ENCODE results near the gene LRCH4.
"Not testable (repeated sequence)": the region's sequence is repeated elsewhere in the genome, so short reads cannot be mapped to it uniquely, and the experiment has no call there.

Gene LRCH4

GRCh38 chr7:100543586-100543985 lies 42.3 kb downstream of the LRCH4 start:
- no peak overlapping the region for H3K4me3 ChIP-seq
- no peak overlapping the region for H3K4me2 ChIP-seq
- no peaks in the 10 kb centered on the region; a peak in 1 of 22 replicates for H4K20me1 ChIP-seq
- H3K9me3 ChIP-seq (replicated peaks in 1 of 11): no peaks in the 10 kb centered on the region
- H3K36me3 ChIP-seq: no peaks in the 10 kb centered on the region; a peak in 2 of 22 replicates
- TF ChIP-seq Cebpa-rat (IDR thresholded peaks at IDR 0.05): no peak
- H3K27me3 ChIP-seq: no peaks in the 10 kb centered on the region
- no peak overlapping the region for H3K27ac ChIP-seq
- peaks cover 46 to 61% (median 53%) of the 10 kb centered on the region in 10 experiments for H3K4me1 ChIP-seq
- H3K9ac ChIP-seq: no peak overlapping the region

- not testable (repeated sequence) for H3K9me3 ChIP-seq (replicated peaks in 1 of 11); H3K36me3 ChIP-seq; H3K9ac ChIP-seq; H3K4me3 ChIP-seq; H4K20me1 ChIP-seq; H3K27me3 ChIP-seq; H3K27ac ChIP-seq
- peaks cover 29 to 46% (median 36%) of the 10 kb centered on the region in 10 experiments for H3K4me1 ChIP-seq
- peak overlapping the region in 5 of 11 experiments; percentile 8 to 100 (median 86); a peak in 3 of 22 replicates for H3K4me2 ChIP-seq
These were observed 44.6 kb downstream of the LRCH4 start for GRCh38 chr7:100541309-100541708.

- H3K36me3 ChIP-seq: no peaks in the 10 kb centered on the region
These were observed 45.7 kb downstream of the LRCH4 start for GRCh38 chr7:100540073-100540723.

DNA sequence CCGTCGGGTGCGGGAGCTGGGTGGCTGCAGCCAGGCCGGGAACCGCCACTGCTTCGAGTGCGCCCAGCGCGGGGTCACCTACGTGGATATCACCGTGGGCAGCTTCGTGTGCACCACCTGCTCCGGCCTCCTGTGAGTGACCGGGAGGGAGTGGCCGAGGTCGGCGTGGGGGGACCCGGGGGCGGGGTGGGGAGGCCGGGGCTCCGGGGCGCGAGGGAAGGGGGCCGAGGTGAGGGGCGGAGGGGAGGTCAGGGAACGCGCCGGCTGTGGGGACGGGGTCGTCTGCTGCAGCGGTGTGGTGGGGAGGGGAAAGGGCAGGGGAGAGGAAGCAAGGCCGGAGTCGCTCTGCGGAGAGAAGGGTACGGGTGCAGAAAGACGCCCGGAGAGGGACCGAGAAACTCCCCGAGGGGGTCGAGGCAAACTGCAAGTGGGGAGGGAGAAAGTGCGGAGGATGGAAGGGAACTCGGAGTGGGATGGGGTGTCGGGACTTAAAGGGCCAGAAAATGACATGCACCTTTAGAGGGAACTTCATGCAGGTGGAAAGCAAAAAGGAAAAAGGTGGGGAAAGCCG lies 46.4 kb downstream of the LRCH4 start:
- Histone ChIP-seq H3K36me3 (no peaks in the 10 kb centered on the region), H3K9ac (peak overlapping the region; percentile 59 to 82 (median 75)), H3K4me3 (peak overlapping the region; percentile 66 to 87 (median 75)), H3K9me3 (replicated peaks in 1 of 11) (no peaks in the 10 kb centered on the region), H3K27me3 (no peaks in the 10 kb centered on the region), H4K20me1 (no peaks in the 10 kb centered on the region; a peak in 1 of 22 replicates), H3K27ac (peak overlapping the region in 4 of 11 experiments; percentile 46 to 65 (median 58); a peak in 5 of 22 replicates), H3K4me2 (peak overlapping the region; percentile 77 to 100 (median 97)), H3K4me1 (peaks cover 12 to 29% (median 19%) of the 10 kb centered on the region in 10 experiments)
- no peak for TF ChIP-seq Cebpa-rat (IDR thresholded peaks at IDR 0.05)

More at GRCh38 chr7:100540073-100540723, 45.7 kb downstream of the LRCH4 start:
- Histone ChIP-seq H3K27ac (no peak overlapping the region), H3K27me3 (no peaks in the 10 kb centered on the region), H3K4me3 (peak overlapping the region; percentile 66 to 87 (median 75)), H3K9me3 (replicated peaks in 1 of 11) (no peaks in the 10 kb centered on the region), H3K9ac (peak overlapping the region; percentile 41 to 82 (median 72); a peak in 20 of 22 replicates), H4K20me1 (no peaks in the 10 kb centered on the region; a peak in 1 of 22 replicates), H3K4me2 (peak overlapping the region; percentile 77 to 100 (median 97)), H3K4me1 (peaks cover 18 to 35% (median 25%) of the 10 kb centered on the region in 10 experiments)
- no peak for TF ChIP-seq Cebpa-rat (IDR thresholded peaks at IDR 0.05)

DNA sequence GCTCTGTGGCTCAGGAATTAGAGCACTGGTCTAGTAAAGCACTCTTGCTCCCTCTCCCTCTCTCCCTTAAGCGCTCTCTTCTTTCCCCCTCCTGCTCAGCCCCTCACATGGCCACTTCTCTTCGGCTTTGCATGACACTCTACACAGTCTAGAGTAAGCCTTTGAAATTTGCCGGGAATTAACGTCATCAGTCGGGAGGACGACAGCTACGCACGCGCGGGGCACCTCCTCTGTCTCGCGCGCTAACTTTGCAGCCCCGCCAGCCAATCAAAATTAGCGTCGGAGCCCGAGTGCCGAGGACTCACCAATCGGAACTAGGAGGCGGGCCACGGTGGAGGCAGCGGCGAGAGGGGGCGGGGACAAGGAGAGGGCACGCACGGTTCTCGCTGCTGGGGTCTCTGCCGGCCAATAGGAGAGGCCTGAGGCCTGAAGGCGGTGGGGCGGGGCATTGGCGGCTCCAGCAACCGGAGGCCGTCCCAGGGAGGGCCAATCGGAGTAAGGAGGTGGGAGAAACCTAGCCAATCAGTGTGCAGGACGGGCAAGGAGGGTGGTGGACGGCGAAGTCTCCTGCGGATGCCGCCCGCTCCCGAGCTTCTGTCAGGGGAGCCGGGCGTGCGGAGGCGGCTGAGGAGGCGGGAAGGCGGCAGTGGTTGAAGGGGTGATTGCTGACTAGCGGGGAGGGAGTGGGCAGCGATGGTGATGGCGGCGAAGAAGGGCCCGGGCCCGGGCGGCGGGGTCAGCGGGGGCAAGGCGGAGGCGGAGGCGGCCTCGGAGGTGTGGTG lies 47.1 kb downstream of the LRCH4 start, which contains the start of gene AGFG2:
TSS of gene AGFG2 (plus strand) at position 550 of the 782 bp plus-strand sequence. CDS start at position 694, 144 bp downstream.
- Histone ChIP-seq H3K27ac (peak within 1 kb of the TSS in 4 of 11 experiments; percentile 46 to 65 (median 58); a peak in 6 of 22 replicates), H3K4me3 (peak within 1 kb of the TSS; percentile 66 to 87 (median 75)), H3K27me3 (no peaks in the 10 kb centered on the region)

GRCh38 chr7:100538348-100538653 lies 47.6 kb downstream of the LRCH4 start:
- H3K9me3 ChIP-seq (replicated peaks in 1 of 11): no peaks in the 10 kb centered on the region
- TF ChIP-seq Cebpa-rat (IDR thresholded peaks at IDR 0.05): no peak
- peak overlapping the region in 3 of 11 experiments; percentile 14 to 36 (median 18); a peak in 2 of 22 replicates for H3K27ac ChIP-seq
- H3K9ac ChIP-seq: peak overlapping the region in 9 of 11 experiments; percentile 28 to 61 (median 50); a peak in 13 of 22 replicates
- H3K4me1 ChIP-seq: peaks cover 12 to 29% (median 18%) of the 10 kb centered on the region in 10 experiments
- H3K4me3 ChIP-seq: peak overlapping the region; percentile 39 to 68 (median 54); a peak in 17 of 20 replicates
- no peaks in the 10 kb centered on the region for H3K36me3 ChIP-seq
- no peaks in the 10 kb centered on the region for H3K27me3 ChIP-seq
- H4K20me1 ChIP-seq: no peaks in the 10 kb centered on the region; a peak in 1 of 22 replicates
- H3K4me2 ChIP-seq: peak overlapping the region; percentile 73 to 94 (median 90)

More for the DNA sequence above, 47.1 kb downstream of the LRCH4 start, which contains the start of gene AGFG2:
- Histone ChIP-seq H4K20me1 (no peaks in the 10 kb centered on the region; a peak in 1 of 22 replicates), H3K36me3 (no peaks in the 10 kb centered on the region), H3K9ac (peak within 1 kb of the TSS; percentile 59 to 82 (median 75)), H3K4me2 (peak within 1 kb of the TSS; percentile 77 to 100 (median 97)), H3K4me1 (peaks cover 12 to 29% (median 18%) of the 10 kb centered on the region in 10 experiments), H3K9me3 (replicated peaks in 1 of 11) (no peaks in the 10 kb centered on the region)
- TF ChIP-seq Cebpa-rat (IDR thresholded peaks at IDR 0.05): no peak

GRCh38 chr7:100536695-100537094 lies 49.2 kb downstream of the LRCH4 start:
- not testable (repeated sequence) for H3K9me3 ChIP-seq (replicated peaks in 1 of 11); H3K36me3 ChIP-seq; H3K27me3 ChIP-seq; H3K27ac ChIP-seq; H3K4me2 ChIP-seq; H4K20me1 ChIP-seq; H3K9ac ChIP-seq; H3K4me3 ChIP-seq
- H3K4me1 ChIP-seq: peaks cover 12 to 32% (median 21%) of the 10 kb centered on the region in 10 experiments

- H3K27me3 ChIP-seq; H3K4me3 ChIP-seq; H3K36me3 ChIP-seq; H3K9me3 ChIP-seq (replicated peaks in 1 of 11); H3K27ac ChIP-seq; H3K4me2 ChIP-seq; H4K20me1 ChIP-seq; H3K9ac ChIP-seq: not testable (repeated sequence)
- H3K4me1 ChIP-seq: peaks cover 12 to 30% (median 24%) of the 10 kb centered on the region in 10 experiments
These were observed 49.9 kb downstream of the LRCH4 start for GRCh38 chr7:100535982-100536381.
